Caco-2 (cell line): Measurements from ENCODE around the gene CAPRIN2. TPM values are rescaled to one million over a fixed set of nuclear protein-coding genes. Genes with fewer than 3 reads are reported as not detected.

ENCODE experiments used
- BruUV-seq: library from RNA; stranded (reverse); fragments of 400-500 nt; replicated peaks from 2 replicates; lab custom pipeline; 2021; lab: Mats Ljungman, UMichigan
- CTCF ChIA-PET: fragments of 300-600 bp; sonication (Branson Sonifier 250); formaldehyde crosslinking; loops from one replicate; lab custom pipeline; 2022; ENCODE audit warnings: antibody characterized with exemption; lab: Charles Lee
- POLR2A ChIA-PET: fragments of 300-600 bp; sonication (Branson Sonifier 250); formaldehyde crosslinking; loops from one replicate; lab custom pipeline; 2022; ENCODE audit warnings: antibody characterized with exemption; lab: Charles Lee
- DNase-seq, 2 experiments: peaks; one replicate each; pipeline versions ENCODE4 v3.0.0 to v3.0.0-alpha.2; 2020 to 2022
- H3K27me3 ChIP-seq: replicated peaks from 2 replicates; pipeline ENCODE4 v1.6.0; 2011; ENCODE audit warnings: low read length; ENCODE audit not compliant: control insufficient read depth, insufficient read depth
- H3K36me3 ChIP-seq: 2 replicates; pipeline ENCODE4 v1.5.1; 2011; ENCODE audit warnings: low read length; ENCODE audit not compliant: control insufficient read depth, insufficient read depth
- H3K4me1 ChIP-seq: fragments of 250-450 bp; sonication (Bioruptor Pico); 2 replicates; pipeline ENCODE4 v1.5.1; 2020; ENCODE audit warnings: mild to moderate bottlenecking
- H3K4me3 ChIP-seq: 2 replicates; pipeline ENCODE4 v1.5.1; 2011; ENCODE audit warnings: low read depth, mild to moderate bottlenecking, control low read depth, low read length
- H3K9me3 ChIP-seq: fragments of 250-450 bp; sonication (Bioruptor Pico); 2 replicates; pipeline ENCODE4 v1.5.1; 2020; ENCODE audit warnings: mild to moderate bottlenecking, moderate library complexity
- H3K27ac Mint-ChIP-seq: one replicate; pipeline ENCODE4 v1.8.0; 2022; ENCODE audit warnings: mixed read lengths; ENCODE audit not compliant: unreplicated experiment
- H3K27me3 Mint-ChIP-seq: one replicate; pipeline ENCODE4 v1.8.0; 2022; ENCODE audit warnings: mixed read lengths; ENCODE audit not compliant: insufficient read depth, unreplicated experiment
- H3K36me3 Mint-ChIP-seq: one replicate; pipeline ENCODE4 v1.8.0; 2022; ENCODE audit warnings: mild to moderate bottlenecking, mixed read lengths; ENCODE audit not compliant: insufficient read depth, unreplicated experiment
- H3K4me1 Mint-ChIP-seq: one replicate; pipeline ENCODE4 v1.8.0; 2022; ENCODE audit warnings: low read depth, mixed read lengths; ENCODE audit not compliant: unreplicated experiment
- H3K4me3 Mint-ChIP-seq: one replicate; pipeline ENCODE4 v1.8.0; 2022; ENCODE audit warnings: mild to moderate bottlenecking, moderate library complexity, mixed read lengths; ENCODE audit not compliant: unreplicated experiment
- H3K9me3 Mint-ChIP-seq: one replicate; pipeline ENCODE4 v1.8.0; 2022; ENCODE audit warnings: mixed read lengths; ENCODE audit not compliant: unreplicated experiment
- CTCF ChIP-seq, 2 experiments: fragments of 200-600 bp in 1 of 2; IDR thresholded peaks; 1 replicate in 1 of 2; 2 replicates in 1 of 2; pipeline versions ENCODE4 v1.5.1 to v1.8.0; 2011 to 2022; ENCODE audit warnings: antibody characterized with exemption in 1 of 2, control low read depth in 1 of 2, inconsistent platforms in 1 of 2, low read depth in 1 of 2, low read length in 1 of 2, mild to moderate bottlenecking in 1 of 2, moderate library complexity in 1 of 2; ENCODE audit not compliant: insufficient read depth in 1 of 2, severe bottlenecking in 1 of 2, unreplicated experiment in 1 of 2
- intact Hi-C: fragments of 100-400 bp; cut with micrococcal nuclease; formaldehyde crosslinking; loops from one replicate; pipeline ENCODE4 v1.10.0; 2022; ENCODE audit not compliant: unreplicated experiment
- total RNA-seq: library from RNA; stranded (reverse); gene quantifications from 2 replicates; pipeline ENCODE4 v1.2.3, GENCODE V29; 2022

Gene CAPRIN2
- total RNA-seq, 1 experiment from 2014 or later: 19.6 TPM

- Mint-ChIP-seq H3K9me3 (no peaks in the 10 kb centered on the region), H3K36me3 (no peaks in the 10 kb centered on the region), H3K27me3 (no peaks in the 10 kb centered on the region), H3K4me1 (peaks cover 5% of the 10 kb centered on the region), H3K27ac (no peak overlapping the region), H3K4me3 (no peak overlapping the region)
- no peaks in the 10 kb centered on the region for H3K9me3 ChIP-seq
- H3K4me3 ChIP-seq: no peak overlapping the region
- intact Hi-C loops: no loop called here
- no peaks in the 10 kb centered on the region for H3K4me1 ChIP-seq
- POLR2A ChIA-PET: no interaction called here
- H3K36me3 ChIP-seq: no peaks in the 10 kb centered on the region; the same call in 1 of the 2 replicates
- no peak for TF ChIP-seq CTCF (IDR thresholded peaks at IDR 0.05; ENCODE audit: insufficient read depth in 1 of 2, low read depth in 1 of 2, low read length in 1 of 2, severe bottlenecking in 1 of 2, unreplicated experiment in 1 of 2)
- BruUV-seq: no TSS peak
- CTCF ChIA-PET: no interaction called here
- no peak for DNase-seq
- no peaks in the 10 kb centered on the region for H3K27me3 ChIP-seq
Observed at GRCh38 chr12:30701056-30701455, 53.7 kb downstream of the CAPRIN2 start.

DNA sequence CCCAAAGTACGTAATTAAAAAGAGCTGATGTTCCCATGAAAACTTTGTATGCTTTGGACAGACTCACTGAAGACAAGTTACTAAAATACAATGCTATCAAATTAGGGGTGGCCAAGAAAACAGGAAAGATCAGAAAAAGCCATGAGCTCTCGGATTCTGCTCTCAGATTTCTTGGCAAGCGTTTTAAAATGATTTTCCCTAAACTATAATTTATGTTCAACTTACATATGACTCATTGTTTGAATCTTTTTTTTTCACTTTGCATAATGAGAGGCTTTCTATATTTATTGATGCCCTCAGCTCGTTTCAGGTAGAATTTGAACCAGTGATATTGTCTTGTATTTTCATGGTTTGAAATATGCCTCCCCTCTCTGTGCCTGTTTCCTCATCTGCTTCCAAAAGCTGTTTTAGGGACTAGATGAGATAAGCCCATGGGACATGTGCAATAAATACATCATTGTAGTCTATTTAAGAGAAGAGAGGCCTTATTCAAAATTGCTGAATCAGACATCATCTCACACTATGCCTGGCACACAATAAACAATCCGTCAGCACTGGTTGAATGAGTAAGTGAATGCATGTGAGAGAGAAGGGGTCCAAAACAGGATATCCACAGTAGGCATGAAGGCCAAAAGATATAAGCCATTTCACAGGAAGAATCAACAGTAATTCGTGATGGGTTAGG is 54.4 kb downstream of the CAPRIN2 start:
- H3K4me3 ChIP-seq: no peak overlapping the region
- no TSS peak for BruUV-seq
- Mint-ChIP-seq H3K9me3 (no peaks in the 10 kb centered on the region), H3K27ac (no peak overlapping the region), H3K36me3 (no peaks in the 10 kb centered on the region), H3K4me3 (no peak overlapping the region), H3K27me3 (no peaks in the 10 kb centered on the region), H3K4me1 (peaks cover 6% of the 10 kb centered on the region)
- TF ChIP-seq CTCF (IDR thresholded peaks at IDR 0.05; ENCODE audit: insufficient read depth in 1 of 2, low read depth in 1 of 2, low read length in 1 of 2, severe bottlenecking in 1 of 2, unreplicated experiment in 1 of 2): no peak
- no peak for DNase-seq
- H3K4me1 ChIP-seq: no peaks in the 10 kb centered on the region
- ChIA-PET POLR2A (no interaction called here), CTCF (no interaction called here)
- intact Hi-C loops: no loop called here
- H3K36me3 ChIP-seq: no peaks in the 10 kb centered on the region; the same call in 1 of the 2 replicates
- H3K9me3 ChIP-seq: no peaks in the 10 kb centered on the region
- no peaks in the 10 kb centered on the region for H3K27me3 ChIP-seq

DNA sequence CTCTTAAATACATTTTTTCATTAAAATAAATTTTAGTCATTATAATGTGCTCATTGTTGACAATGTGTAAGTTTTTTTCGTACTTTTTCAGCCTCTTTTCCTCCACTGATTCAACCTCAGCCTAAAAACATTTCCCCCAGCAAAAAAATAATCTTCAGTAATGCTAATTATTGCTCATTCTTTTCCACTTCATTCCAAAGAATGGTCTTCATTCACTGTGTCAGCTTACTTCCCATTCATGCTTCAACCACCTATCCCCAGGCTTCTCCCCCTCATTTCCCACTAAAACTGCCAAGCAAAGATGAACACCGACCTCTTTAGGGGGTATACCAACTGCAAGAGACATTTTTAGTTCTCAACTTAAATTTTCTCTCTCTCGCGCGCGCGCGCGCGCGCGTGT is 56.4 kb downstream of the CAPRIN2 start:
- H3K27ac Mint-ChIP-seq: no peak overlapping the region
- POLR2A ChIA-PET: no interaction called here
- H3K36me3 Mint-ChIP-seq: no peaks in the 10 kb centered on the region
- H3K4me3 ChIP-seq: no peak overlapping the region
- no TSS peak for BruUV-seq
- no peaks in the 10 kb centered on the region for H3K9me3 ChIP-seq
- H3K27me3 ChIP-seq: no peaks in the 10 kb centered on the region
- no peak for TF ChIP-seq CTCF (IDR thresholded peaks at IDR 0.05; ENCODE audit: insufficient read depth in 1 of 2, low read depth in 1 of 2, low read length in 1 of 2, severe bottlenecking in 1 of 2, unreplicated experiment in 1 of 2)
- no peak overlapping the region for H3K4me3 Mint-ChIP-seq
- peaks cover 10% of the 10 kb centered on the region for H3K4me1 ChIP-seq
- CTCF ChIA-PET: interaction anchor here (0.6 kb wide), 1 partner anchor 38 kb away, joined by 3 read pairs; no protein-coding TSS in a partner anchor
- H3K27me3 Mint-ChIP-seq: no peaks in the 10 kb centered on the region
- no peaks in the 10 kb centered on the region for H3K9me3 Mint-ChIP-seq
- H3K4me1 Mint-ChIP-seq: peaks cover 15% of the 10 kb centered on the region
- no peaks in the 10 kb centered on the region for H3K36me3 ChIP-seq
- intact Hi-C loops: loop anchor here (10.0 kb wide), 1 partner anchor 376 kb away; the partner anchor contains the start of gene DDX11
- no peak for DNase-seq
